Astrocyte (in vitro differentiated cells and primary cell): Measurements from ENCODE around the gene NSL1. TPM values are rescaled to one million over a fixed set of nuclear protein-coding genes. Genes with fewer than 3 reads are reported as not detected.
A peak's percentile ranks its signal among the peaks of the same experiment; 100 is the strongest.
"Not testable (repeated sequence)": the region's sequence is repeated elsewhere in the genome, so short reads cannot be mapped to it uniquely, and the experiment has no call there.

ENCODE experiments used
- DNase-seq: peaks from one replicate; pipeline ENCODE4 v3.0.0-alpha.2; 2010; ENCODE audit warnings: low read depth
- FAIRE-seq: peaks from 2 replicates; lab custom pipeline; 2011; peaks lifted over from hg19 to GRCh38; lab: Jason Lieb, UNC
- H2AFZ ChIP-seq: 2 replicates; pipeline ENCODE4 v1.6.0; 2012; ENCODE audit warnings: low read depth, low read length, inconsistent platforms
- H3K27ac ChIP-seq: 2 replicates; pipeline ENCODE4 v1.5.1; 2011; ENCODE audit warnings: low read depth, low read length, inconsistent platforms
- H3K27me3 ChIP-seq: 2 replicates; pipeline ENCODE4 v1.6.0; 2011; ENCODE audit warnings: low read length, inconsistent platforms; ENCODE audit not compliant: insufficient read depth
- H3K36me3 ChIP-seq: 2 replicates; pipeline ENCODE4 v1.5.1; 2011; ENCODE audit warnings: low read length, inconsistent platforms; ENCODE audit not compliant: insufficient read depth
- H3K4me1 ChIP-seq: 2 replicates; pipeline ENCODE4 v1.5.1; 2011; ENCODE audit warnings: low read length, inconsistent platforms; ENCODE audit not compliant: insufficient read depth
- H3K4me2 ChIP-seq: 2 replicates; pipeline ENCODE4 v1.6.0; 2012; ENCODE audit warnings: low read length, inconsistent platforms
- H3K4me3 ChIP-seq: 2 replicates; pipeline ENCODE4 v1.5.1; 2011; ENCODE audit warnings: low read depth, mild to moderate bottlenecking, low read length, inconsistent platforms; ENCODE audit not compliant: insufficient read depth
- H3K79me2 ChIP-seq: 2 replicates; pipeline ENCODE4 v1.6.0; 2012; ENCODE audit warnings: mild to moderate bottlenecking, low read length, inconsistent platforms; ENCODE audit not compliant: insufficient read depth
- H3K9ac ChIP-seq: 2 replicates; pipeline ENCODE4 v1.6.0; 2012; ENCODE audit warnings: mild to moderate bottlenecking, low read length, inconsistent platforms
- H3K9me3 ChIP-seq: 2 replicates; pipeline ENCODE4 v1.5.1; 2012; ENCODE audit warnings: low read depth, mild to moderate bottlenecking, low read length, inconsistent platforms; ENCODE audit not compliant: insufficient read depth
- H4K20me1 ChIP-seq: 2 replicates; pipeline ENCODE4 v1.6.0; 2012; ENCODE audit warnings: low read length, inconsistent platforms; ENCODE audit not compliant: insufficient read depth
- H3K27ac Mint-ChIP-seq: one replicate; pipeline ENCODE4 v1.8.0; 2021; ENCODE audit warnings: mild to moderate bottlenecking, mixed read lengths; ENCODE audit not compliant: unreplicated experiment
- H3K27me3 Mint-ChIP-seq: one replicate; pipeline ENCODE4 v1.8.0; 2021; ENCODE audit warnings: low read depth, mixed read lengths; ENCODE audit not compliant: unreplicated experiment
- H3K36me3 Mint-ChIP-seq: one replicate; pipeline ENCODE4 v1.8.0; 2021; ENCODE audit warnings: low read depth, mixed read lengths; ENCODE audit not compliant: unreplicated experiment
- H3K4me1 Mint-ChIP-seq: one replicate; pipeline ENCODE4 v1.8.0; 2021; ENCODE audit warnings: low read depth, mixed read lengths; ENCODE audit not compliant: unreplicated experiment
- H3K4me3 Mint-ChIP-seq: one replicate; pipeline ENCODE4 v1.8.0; 2021; ENCODE audit warnings: mild to moderate bottlenecking, moderate library complexity, mixed read lengths; ENCODE audit not compliant: unreplicated experiment
- H3K9me3 Mint-ChIP-seq: one replicate; pipeline ENCODE4 v1.8.0; 2021; ENCODE audit warnings: mild to moderate bottlenecking, mixed read lengths; ENCODE audit not compliant: unreplicated experiment
- CTCF ChIP-seq: IDR thresholded peaks from 2 replicates; pipeline ENCODE4 v1.5.1; 2011; ENCODE audit warnings: low read depth, mild to moderate bottlenecking, inconsistent platforms, low read length, moderate library complexity; ENCODE audit not compliant: insufficient read depth
- EZH2 ChIP-seq: IDR thresholded peaks from 2 replicates; pipeline ENCODE4 v1.6.1; 2012; ENCODE audit warnings: mild to moderate bottlenecking, low read length, inconsistent platforms; ENCODE audit not compliant: insufficient read depth
- total RNA-seq: library from RNA; stranded (reverse); gene quantifications from 2 replicates; pipeline ENCODE4 v1.2.1, GENCODE V29; 2021

Gene NSL1
- total RNA-seq, 1 donor from 2014 or later: 22.6 TPM

DNA sequence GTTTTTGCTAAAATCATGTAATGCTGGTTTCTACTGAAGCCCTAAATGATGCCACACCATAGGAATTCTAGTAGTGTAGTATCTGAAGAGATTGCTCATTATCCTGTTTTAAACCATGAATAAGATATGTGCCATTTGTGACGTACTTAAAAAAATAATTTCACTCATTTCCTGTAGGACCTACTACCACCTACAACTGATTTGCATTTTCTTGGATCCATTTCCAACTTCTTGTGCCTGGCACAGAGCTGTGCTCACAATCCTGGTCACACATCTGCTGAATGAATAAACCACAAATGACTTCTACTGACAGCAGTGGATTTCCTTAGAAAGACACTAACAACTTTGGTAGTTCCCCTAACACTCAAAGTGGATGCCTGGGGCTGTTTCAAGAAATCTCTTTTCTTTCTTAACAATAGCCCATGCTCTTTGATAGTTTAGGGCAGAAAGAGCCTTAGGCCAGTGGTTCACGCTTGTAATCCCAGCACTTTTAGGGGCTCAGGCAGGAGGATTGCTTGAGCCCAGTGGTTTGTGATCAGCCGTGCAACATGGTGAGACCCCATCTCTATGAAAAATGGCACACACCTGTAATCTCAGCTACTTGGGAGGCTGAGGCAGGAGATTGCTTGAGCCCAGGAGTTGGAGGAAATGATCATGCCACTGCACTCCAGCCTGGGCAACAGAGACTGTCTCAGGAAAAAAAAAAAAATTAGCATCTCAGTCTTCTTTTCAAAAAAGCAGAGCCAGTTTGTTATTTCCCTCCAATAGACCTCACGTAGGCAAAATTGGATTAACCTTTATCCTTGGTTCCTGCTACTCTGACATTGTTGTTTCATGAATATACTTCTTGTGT lies 78.9 kb downstream of the NSL1 start:
- H2AFZ ChIP-seq: no peak overlapping the region

GRCh38 chr1:212711974-212712373 lies 79.6 kb downstream of the NSL1 start:
- H3K4me3 Mint-ChIP-seq, H3K4me1 Mint-ChIP-seq, H3K27me3 ChIP-seq, DNase-seq, FAIRE-seq, H3K9me3 ChIP-seq, H3K36me3 Mint-ChIP-seq, H2AFZ ChIP-seq, H3K79me2 ChIP-seq, H3K4me1 ChIP-seq, H3K4me3 ChIP-seq, H3K36me3 ChIP-seq, H3K27ac Mint-ChIP-seq, H3K9me3 Mint-ChIP-seq, H4K20me1 ChIP-seq: not testable (repeated sequence)
- peaks cover 11% of the 10 kb centered on the region for H3K27me3 Mint-ChIP-seq
- Histone ChIP-seq H3K4me2 (peak overlapping the region; percentile 48), H3K9ac (peak overlapping the region; percentile 41), H3K27ac (peak overlapping the region; percentile 52)

More for the DNA sequence above, 78.9 kb downstream of the NSL1 start:
- H3K4me3 Mint-ChIP-seq: no peak overlapping the region
- Histone ChIP-seq H4K20me1 (no peaks in the 10 kb centered on the region), H3K27ac (peak overlapping the region; percentile 71), H3K9me3 (peaks cover 2% of the 10 kb centered on the region), H3K4me2 (peak overlapping the region; percentile 48), H3K36me3 (no peaks in the 10 kb centered on the region), H3K4me3 (no peak overlapping the region), H3K4me1 (peaks cover 6% of the 10 kb centered on the region), H3K27me3 (no peaks in the 10 kb centered on the region), H3K9ac (peak overlapping the region; percentile 41), H3K79me2 (no peaks in the 10 kb centered on the region)
- no peak overlapping the region for H3K27ac Mint-ChIP-seq
- FAIRE-seq (peak; percentile 89), DNase-seq (peak; percentile 93)
- peaks cover 2% of the 10 kb centered on the region for H3K4me1 Mint-ChIP-seq
- no peaks in the 10 kb centered on the region for H3K36me3 Mint-ChIP-seq
- TF ChIP-seq CTCF (no peak), EZH2 (no peak)
- peaks cover 11% of the 10 kb centered on the region for H3K27me3 Mint-ChIP-seq
- H3K9me3 Mint-ChIP-seq: peaks cover 3% of the 10 kb centered on the region

GRCh38 chr1:212710566-212710965 lies 81.0 kb downstream of the NSL1 start:
- H3K27ac Mint-ChIP-seq: no peak overlapping the region
- Histone ChIP-seq H3K79me2 (no peaks in the 10 kb centered on the region), H3K27ac (no peak overlapping the region), H3K4me2 (no peak overlapping the region), H3K4me1 (peaks cover 6% of the 10 kb centered on the region), H4K20me1 (no peaks in the 10 kb centered on the region), H3K9me3 (peaks cover 2% of the 10 kb centered on the region), H3K4me3 (no peak overlapping the region), H2AFZ (no peak overlapping the region), H3K36me3 (no peaks in the 10 kb centered on the region), H3K27me3 (no peaks in the 10 kb centered on the region), H3K9ac (no peak overlapping the region)
- H3K4me3 Mint-ChIP-seq: no peak overlapping the region
- FAIRE-seq: no peak
- TF ChIP-seq CTCF (no peak), EZH2 (no peak)
- peaks cover 3% of the 10 kb centered on the region for H3K9me3 Mint-ChIP-seq
- no peak for DNase-seq
- H3K4me1 Mint-ChIP-seq: peaks cover 2% of the 10 kb centered on the region
- H3K27me3 Mint-ChIP-seq: peaks cover 11% of the 10 kb centered on the region
- H3K36me3 Mint-ChIP-seq: no peaks in the 10 kb centered on the region
